Body of pancreas (tissue), 4 donors: Measurements from ENCODE around the gene LAIR2. TPM values are rescaled to one million over a fixed set of nuclear protein-coding genes. Genes with fewer than 3 reads are reported as not detected.

ENCODE experiments used
- ATAC-seq: fragments of 150-250 bp; one replicate; pipeline ENCODE4 v1.9.1; 2016
- DNase-seq, 4 donors: peaks; one replicate each; pipeline ENCODE4 v3.0.0-alpha.2; 2019
- H3K27ac ChIP-seq, 4 donors: fragments of 200-600 bp; sonication (generic); 1 replicate in 3 of 4; 2 replicates in 1 of 4; pipeline versions ENCODE4 v1.5.1 to v1.6.1; 2016 to 2019; ENCODE audit warnings: mild to moderate bottlenecking in 1 of 4, mixed read lengths in 1 of 4, moderate library complexity in 1 of 4
- H3K27me3 ChIP-seq, 2 donors: fragments of 200-600 bp; sonication (generic); one replicate each; pipeline ENCODE4 v1.6.0; 2016; ENCODE audit warnings: mild to moderate bottlenecking in 1 of 2
- H3K36me3 ChIP-seq, 2 donors: fragments of 200-600 bp; sonication (generic); replicated peaks in 1 of 2; 2 replicates each; pipeline ENCODE4 v1.5.1; 2016; ENCODE audit warnings: low read depth in 2 of 2; ENCODE audit not compliant: insufficient read depth in 1 of 2
- H3K4me1 ChIP-seq: fragments of 200-600 bp; sonication (generic); one replicate; pipeline ENCODE4 v1.6.0; 2016
- H3K4me3 ChIP-seq, 2 donors: fragments of 200-600 bp; sonication (generic); 1 replicate in 1 of 2; 2 replicates in 1 of 2; pipeline ENCODE4 v1.5.1; 2016 to 2019
- H3K9me3 ChIP-seq, 3 donors: fragments of 200-600 bp; sonication (generic); 1 replicate in 2 of 3; 2 replicates in 1 of 3; pipeline ENCODE4 v1.5.1; 2016
- CTCF ChIP-seq, 7 experiments: fragments of 450-650 bp in 4 of 7; fragments of 200-600 bp in 3 of 7; sonication (generic) in 3 of 7; IDR thresholded peaks; one replicate each; pipeline ENCODE4 v1.5.1; 2016 to 2019; ENCODE audit warnings: antibody characterized with exemption in 7 of 7
- POLR2A ChIP-seq, 3 donors: fragments of 450-650 bp; IDR thresholded peaks; one replicate each; pipeline ENCODE4 v1.6.1; 2016; ENCODE audit warnings: antibody characterized with exemption in 3 of 3, mild to moderate bottlenecking in 2 of 3
- WGBS, 2 donors: methylation state at CpG; one replicate each; pipeline ENCODE4 v1.1.5; 2017; 5-methylcytosine and 5-hydroxymethylcytosine counted together
- intact Hi-C: fragments of 100-400 bp; cut with DNase I; formaldehyde crosslinking; loops from one replicate; pipeline ENCODE4 v1.15.1; 2023
- total RNA-seq, 2 donors: library from RNA; depleted of rRNA; stranded (reverse); fragments of >200 nt; gene quantifications; one replicate each; pipeline ENCODE4 v1.1.0, GENCODE V29; 2016

The LAIR2 gene
- total RNA-seq, 2 donors from 2014 or later: not detected

GRCh38 chr19:54517483-54517882 is 14.9 kb downstream of the LAIR2 start:
- Histone ChIP-seq H3K9me3 (no peaks in the 10 kb centered on the region), H3K4me1 (no peaks in the 10 kb centered on the region), H3K27ac (no peak overlapping the region), H3K36me3 (no peaks in the 10 kb centered on the region), H3K27me3 (peaks cover 0 to 7% of the 10 kb centered on the region in 2 donors), H3K4me3 (no peak overlapping the region)
- intact Hi-C loops: no loop called here
- TF ChIP-seq POLR2A (IDR thresholded peaks at IDR 0.05) (no peak), CTCF (IDR thresholded peaks at IDR 0.05) (no peak)
- peak; percentile 39 to 61 (median 50) for DNase-seq
- WGBS, 2 donors: 0 to 3% methylated on average over 4 of the region's 4 CpGs
- ATAC-seq: no peak

GRCh38 chr19:54518844-54519243 is 16.2 kb downstream of the LAIR2 start:
- H3K27ac ChIP-seq: no peak overlapping the region
- ATAC-seq (no peak), DNase-seq (no peak)
- no peaks in the 10 kb centered on the region for H3K4me1 ChIP-seq
- intact Hi-C loops: no loop called here
- TF ChIP-seq CTCF (IDR thresholded peaks at IDR 0.05) (no peak), POLR2A (IDR thresholded peaks at IDR 0.05) (no peak)
- peaks cover 0 to 5% of the 10 kb centered on the region in 2 donors for H3K27me3 ChIP-seq
- 50 to 54% methylated on average over 5 of the region's 5 CpGs for WGBS, 2 donors
- H3K36me3 ChIP-seq: no peaks in the 10 kb centered on the region
- no peak overlapping the region for H3K4me3 ChIP-seq
- no peaks in the 10 kb centered on the region for H3K9me3 ChIP-seq

GRCh38 chr19:54521022-54521859 is 18.6 kb downstream of the LAIR2 start:
- no peak for DNase-seq
- no peaks in the 10 kb centered on the region for H3K36me3 ChIP-seq
- H3K4me1 ChIP-seq: no peaks in the 10 kb centered on the region
- no peak for ATAC-seq
- 35 to 51% methylated on average over 17 to 18 of the region's 18 CpGs for WGBS, 2 donors
- no peaks in the 10 kb centered on the region for H3K9me3 ChIP-seq
- intact Hi-C loops: no loop called here
- no peak overlapping the region for H3K4me3 ChIP-seq
- H3K27ac ChIP-seq: no peak overlapping the region
- H3K27me3 ChIP-seq: peaks cover 0 to 3% of the 10 kb centered on the region in 2 donors
- TF ChIP-seq POLR2A (IDR thresholded peaks at IDR 0.05) (no peak), CTCF (IDR thresholded peaks at IDR 0.05) (no peak)

GRCh38 chr19:54521860-54522513 is 19.4 kb downstream of the LAIR2 start:
- Histone ChIP-seq H3K27me3 (peaks cover 0 to 3% of the 10 kb centered on the region in 2 donors), H3K36me3 (no peaks in the 10 kb centered on the region)

More at GRCh38 chr19:54521860-54522513, 19.4 kb downstream of the LAIR2 start:
- no peaks in the 10 kb centered on the region for H3K9me3 ChIP-seq
- no peaks in the 10 kb centered on the region for H3K4me1 ChIP-seq
- no peak for TF ChIP-seq CTCF (IDR thresholded peaks at IDR 0.05)
- H3K4me3 ChIP-seq: no peak overlapping the region
- 62 to 70% methylated on average over 6 of the region's 6 CpGs for WGBS, 2 donors
- DNase-seq: no peak
- no peak overlapping the region for H3K27ac ChIP-seq
- ATAC-seq: no peak
- intact Hi-C loops: no loop called here
